Measurements from ENCODE around the gene PSMD11. TPM values are rescaled to one million over a fixed set of nuclear protein-coding genes. Genes with fewer than 3 reads are reported as not detected.
"Not testable (repeated sequence)": the region's sequence is repeated elsewhere in the genome, so short reads cannot be mapped to it uniquely, and the experiment has no call there.

The PSMD11 gene
- total and polyA plus RNA-seq, 9 donors, result 39.0 to 71.5 (median 59.6) TPM

- peaks cover 13% of the 10 kb centered on the region for H3K36me3 ChIP-seq (ENCODE audit: control insufficient read depth, insufficient read depth, low read length)
- peaks cover 8% of the 10 kb centered on the region for H3K4me1 ChIP-seq (ENCODE audit: control insufficient read depth, insufficient read depth, low read length)
- H3K4me3 ChIP-seq (ENCODE audit: low read length), result peak overlapping the region; percentile 97
- H3K9me3 ChIP-seq (replicated peaks; ENCODE audit: control insufficient read depth, low read depth, low read length), result no peaks in the 10 kb centered on the region
- H3K27me3 ChIP-seq (ENCODE audit: control insufficient read depth, insufficient read depth, low read length), result no peaks in the 10 kb centered on the region
- H3K27ac ChIP-seq (ENCODE audit: low read length), result peak overlapping the region; percentile 86
- DNase-seq, result peak; percentile 50
- 3% methylated on average over 9 of the region's 14 CpGs for WGBS (ENCODE audit: insufficient coverage)
These were observed 735 bp downstream of the PSMD11 start for GRCh38 chr17:32445074-32445415.

GRCh38 chr17:32445497-32445896 is 1.2 kb downstream of the PSMD11 start:
- H3K27ac ChIP-seq (ENCODE audit: low read length), result peak overlapping the region; percentile 86
- DNase-seq, result no peak
- H3K9me3 ChIP-seq (replicated peaks; ENCODE audit: control insufficient read depth, low read depth, low read length), result no peaks in the 10 kb centered on the region
- H3K4me1 ChIP-seq (ENCODE audit: control insufficient read depth, insufficient read depth, low read length), result peaks cover 8% of the 10 kb centered on the region
- no peaks in the 10 kb centered on the region for H3K27me3 ChIP-seq (ENCODE audit: control insufficient read depth, insufficient read depth, low read length)
- peak overlapping the region; percentile 97 for H3K4me3 ChIP-seq (ENCODE audit: low read length)
- peaks cover 13% of the 10 kb centered on the region for H3K36me3 ChIP-seq (ENCODE audit: control insufficient read depth, insufficient read depth, low read length)
- 0% methylated on average over 2 of the region's 6 CpGs for WGBS (ENCODE audit: insufficient coverage)

DNA sequence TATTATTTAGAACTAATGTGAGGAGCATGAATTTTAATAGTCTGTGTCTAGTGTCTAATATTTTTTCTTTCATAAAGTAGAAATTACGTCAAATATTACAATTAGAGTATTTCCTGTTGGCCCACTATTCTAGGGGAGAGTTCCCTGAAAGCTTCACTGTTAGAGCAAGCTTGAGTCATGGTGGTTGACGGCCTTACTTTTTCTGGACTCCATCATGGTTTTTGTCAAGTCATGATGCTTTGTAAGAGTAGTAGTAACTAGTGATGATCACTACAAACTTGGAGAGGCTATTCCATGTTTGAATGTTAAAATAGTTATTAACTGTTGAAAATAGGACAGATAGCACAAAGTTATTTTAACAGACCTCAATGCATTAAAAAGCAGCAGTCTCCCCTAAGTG is 1.7 kb downstream of the PSMD11 start:
- Histone ChIP-seq H3K36me3 (ENCODE audit: control insufficient read depth, insufficient read depth, low read length) (peaks cover 17% of the 10 kb centered on the region), H3K27ac (ENCODE audit: low read length) (no peak overlapping the region), H3K27me3 (ENCODE audit: control insufficient read depth, insufficient read depth, low read length) (no peaks in the 10 kb centered on the region), H3K4me1 (ENCODE audit: control insufficient read depth, insufficient read depth, low read length) (peaks cover 8% of the 10 kb centered on the region), H3K9me3 (replicated peaks; ENCODE audit: control insufficient read depth, low read depth, low read length) (no peaks in the 10 kb centered on the region), H3K4me3 (ENCODE audit: low read length) (no peak overlapping the region)
- 88% methylated on average over 1 of the region's 2 CpGs for WGBS (ENCODE audit: insufficient coverage)
- DNase-seq, result no peak

DNA sequence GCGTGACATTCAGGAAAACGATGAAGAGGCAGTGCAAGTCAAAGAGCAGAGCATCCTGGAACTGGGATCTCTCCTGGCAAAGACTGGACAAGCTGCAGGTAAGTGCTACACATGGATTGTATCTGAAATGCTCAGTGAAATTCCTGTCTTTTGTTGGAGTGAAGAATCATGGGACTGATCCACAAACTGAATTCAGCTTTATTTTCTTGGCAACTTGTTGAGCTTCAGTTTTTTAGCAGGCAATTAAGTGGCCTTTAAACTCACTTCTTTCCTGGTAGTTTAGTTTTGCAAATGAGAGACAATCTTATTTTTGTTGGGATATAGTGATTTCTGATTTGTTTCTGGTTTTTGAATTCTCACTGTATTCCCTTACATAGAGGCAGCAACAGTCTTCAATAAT is 2.6 kb downstream of the PSMD11 start:
- no peak for DNase-seq
- no peak overlapping the region for H3K27ac ChIP-seq (ENCODE audit: low read length)
- peaks cover 21% of the 10 kb centered on the region for H3K36me3 ChIP-seq (ENCODE audit: control insufficient read depth, insufficient read depth, low read length)
- H3K27me3 ChIP-seq (ENCODE audit: control insufficient read depth, insufficient read depth, low read length), result no peaks in the 10 kb centered on the region
- no peak overlapping the region for H3K4me3 ChIP-seq (ENCODE audit: low read length)
- WGBS (ENCODE audit: insufficient coverage), result 100% methylated on average over 2 of the region's 2 CpGs
- peaks cover 8% of the 10 kb centered on the region for H3K4me1 ChIP-seq (ENCODE audit: control insufficient read depth, insufficient read depth, low read length)
- H3K9me3 ChIP-seq (replicated peaks; ENCODE audit: control insufficient read depth, low read depth, low read length), result no peaks in the 10 kb centered on the region

DNA sequence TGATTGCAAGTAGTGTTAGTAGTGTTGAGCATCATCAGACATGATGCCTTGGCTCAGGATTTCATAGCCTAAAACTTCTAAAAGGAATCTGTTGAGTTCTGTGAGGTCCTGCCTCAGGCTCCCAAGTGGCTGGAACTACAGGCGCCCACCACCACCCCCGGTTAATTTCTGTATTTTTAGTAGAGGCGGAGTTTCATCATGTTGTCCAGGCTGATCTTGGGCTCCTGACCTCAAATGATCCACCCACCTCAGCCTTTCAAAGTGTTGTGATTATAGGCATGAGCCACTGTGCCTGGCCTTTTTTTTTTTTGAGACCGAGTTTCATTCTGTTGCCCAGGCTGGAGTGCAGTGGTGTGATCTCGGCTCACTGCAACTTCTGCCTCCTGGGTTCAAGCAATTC is 5.7 kb downstream of the PSMD11 start:
- H3K27ac ChIP-seq (ENCODE audit: low read length), result no peak overlapping the region
- no peaks in the 10 kb centered on the region for H3K9me3 ChIP-seq (replicated peaks; ENCODE audit: control insufficient read depth, low read depth, low read length)
- H3K36me3 ChIP-seq (ENCODE audit: control insufficient read depth, insufficient read depth, low read length), result peaks cover 45% of the 10 kb centered on the region
- H3K4me3 ChIP-seq (ENCODE audit: low read length), result no peak overlapping the region
- WGBS (ENCODE audit: insufficient coverage), result 100% methylated on average over 1 of the region's 5 CpGs
- H3K27me3 ChIP-seq (ENCODE audit: control insufficient read depth, insufficient read depth, low read length), result no peaks in the 10 kb centered on the region
- H3K4me1 ChIP-seq (ENCODE audit: control insufficient read depth, insufficient read depth, low read length), result peaks cover 3% of the 10 kb centered on the region
- DNase-seq, result no peak

- not testable (repeated sequence) for H3K27me3 ChIP-seq (ENCODE audit: control insufficient read depth, insufficient read depth, low read length); DNase-seq; H3K9me3 ChIP-seq (replicated peaks; ENCODE audit: control insufficient read depth, low read depth, low read length); H3K4me1 ChIP-seq (ENCODE audit: control insufficient read depth, insufficient read depth, low read length); H3K27ac ChIP-seq (ENCODE audit: low read length); H3K4me3 ChIP-seq (ENCODE audit: low read length)
- WGBS (ENCODE audit: insufficient coverage), result no CpG with 5 or more reads among the region's 6 CpGs
- peaks cover 48% of the 10 kb centered on the region for H3K36me3 ChIP-seq (ENCODE audit: control insufficient read depth, insufficient read depth, low read length)
These were observed 6.1 kb downstream of the PSMD11 start for GRCh38 chr17:32450379-32450778.

- H3K36me3 ChIP-seq (ENCODE audit: control insufficient read depth, insufficient read depth, low read length), result peaks cover 46% of the 10 kb centered on the region
- H3K9me3 ChIP-seq (replicated peaks; ENCODE audit: control insufficient read depth, low read depth, low read length), result no peaks in the 10 kb centered on the region
- H3K27me3 ChIP-seq (ENCODE audit: control insufficient read depth, insufficient read depth, low read length), result no peaks in the 10 kb centered on the region
- no peak for DNase-seq
- H3K27ac ChIP-seq (ENCODE audit: low read length), result no peak overlapping the region
- H3K4me1 ChIP-seq (ENCODE audit: control insufficient read depth, insufficient read depth, low read length), result no peaks in the 10 kb centered on the region
- 0% methylated on average over 1 of the region's 2 CpGs for WGBS (ENCODE audit: insufficient coverage)
- no peak overlapping the region for H3K4me3 ChIP-seq (ENCODE audit: low read length)
These were observed 7.6 kb downstream of the PSMD11 start for GRCh38 chr17:32451879-32452278.

DNA sequence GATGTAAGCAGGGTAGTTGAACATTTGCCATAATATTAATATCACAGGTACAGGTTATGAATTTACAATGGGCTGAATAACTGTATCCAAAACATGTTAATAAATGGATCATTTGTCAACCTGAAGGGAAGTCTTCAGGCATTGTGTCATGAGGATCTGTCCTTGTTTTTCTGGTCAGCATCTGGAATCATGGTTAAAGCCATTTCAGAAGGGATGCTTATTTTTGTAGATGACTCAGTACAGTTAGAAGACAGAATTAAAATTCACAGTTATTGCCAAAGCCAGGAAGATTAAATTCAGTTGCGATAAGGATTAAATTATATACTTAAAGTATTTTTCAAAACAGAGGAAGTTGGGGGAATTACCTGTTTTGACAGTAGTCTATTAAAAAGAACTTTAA is 8.0 kb downstream of the PSMD11 start:
- DNase-seq, result no peak
- WGBS (ENCODE audit: insufficient coverage), result no CpG with 5 or more reads among the region's 1 CpG
- no peaks in the 10 kb centered on the region for H3K9me3 ChIP-seq (replicated peaks; ENCODE audit: control insufficient read depth, low read depth, low read length)
- H3K36me3 ChIP-seq (ENCODE audit: control insufficient read depth, insufficient read depth, low read length), result peaks cover 44% of the 10 kb centered on the region
- H3K4me1 ChIP-seq (ENCODE audit: control insufficient read depth, insufficient read depth, low read length), result no peaks in the 10 kb centered on the region
- H3K27me3 ChIP-seq (ENCODE audit: control insufficient read depth, insufficient read depth, low read length), result no peaks in the 10 kb centered on the region
- no peak overlapping the region for H3K4me3 ChIP-seq (ENCODE audit: low read length)
- H3K27ac ChIP-seq (ENCODE audit: low read length), result no peak overlapping the region

DNA sequence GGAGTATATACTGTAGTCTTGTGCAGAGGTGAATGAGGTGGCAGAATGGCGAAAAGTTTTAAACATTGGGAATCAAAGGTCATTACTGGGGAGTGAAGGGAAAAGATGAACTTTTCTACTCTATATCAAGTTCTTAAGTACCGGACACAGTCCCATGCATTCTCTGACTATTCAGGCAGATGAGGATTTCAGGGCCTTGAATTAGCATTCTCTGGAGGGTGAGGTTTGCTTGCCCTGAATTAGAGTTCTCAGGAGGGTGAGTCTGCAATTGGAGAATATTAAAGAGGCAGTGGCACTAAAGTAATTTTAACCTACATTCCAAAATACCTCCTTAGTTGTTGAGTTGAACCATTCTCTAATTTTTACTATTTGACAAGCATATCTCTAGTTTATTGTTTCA is 9.1 kb downstream of the PSMD11 start:
- H3K27me3 ChIP-seq (ENCODE audit: control insufficient read depth, insufficient read depth, low read length), result no peaks in the 10 kb centered on the region
- H3K36me3 ChIP-seq (ENCODE audit: control insufficient read depth, insufficient read depth, low read length), result peaks cover 47% of the 10 kb centered on the region
- WGBS (ENCODE audit: insufficient coverage), result no CpG with 5 or more reads among the region's 2 CpGs
- no peaks in the 10 kb centered on the region for H3K9me3 ChIP-seq (replicated peaks; ENCODE audit: control insufficient read depth, low read depth, low read length)
- DNase-seq, result no peak
- no peak overlapping the region for H3K4me3 ChIP-seq (ENCODE audit: low read length)
- H3K4me1 ChIP-seq (ENCODE audit: control insufficient read depth, insufficient read depth, low read length), result no peaks in the 10 kb centered on the region
- H3K27ac ChIP-seq (ENCODE audit: low read length), result no peak overlapping the region

DNA sequence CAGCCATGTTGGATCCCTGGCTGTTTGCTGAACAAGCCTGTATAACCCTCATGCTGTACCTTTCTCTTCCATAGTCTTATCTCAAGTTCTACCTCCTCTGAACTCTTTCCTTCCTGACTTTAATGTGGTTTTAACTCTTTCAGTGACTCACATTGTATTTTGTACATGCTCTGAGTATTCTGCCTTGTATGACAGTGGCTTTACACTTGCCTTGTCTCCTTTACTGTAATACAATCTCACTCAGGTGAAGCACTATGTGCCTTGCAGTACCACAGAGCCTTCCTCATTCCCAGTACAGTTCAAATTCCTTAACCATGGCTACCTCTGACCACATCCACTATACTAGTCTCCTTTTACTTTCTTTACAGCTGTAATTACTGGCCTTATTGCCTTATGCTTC is 14.1 kb downstream of the PSMD11 start:
- peaks cover 45% of the 10 kb centered on the region for H3K36me3 ChIP-seq (ENCODE audit: control insufficient read depth, insufficient read depth, low read length)
- no peak overlapping the region for H3K4me3 ChIP-seq (ENCODE audit: low read length)
- no peak for DNase-seq
- no peak overlapping the region for H3K27ac ChIP-seq (ENCODE audit: low read length)
- H3K9me3 ChIP-seq (replicated peaks; ENCODE audit: control insufficient read depth, low read depth, low read length), result no peaks in the 10 kb centered on the region
- H3K27me3 ChIP-seq (ENCODE audit: control insufficient read depth, insufficient read depth, low read length), result no peaks in the 10 kb centered on the region
- no peaks in the 10 kb centered on the region for H3K4me1 ChIP-seq (ENCODE audit: control insufficient read depth, insufficient read depth, low read length)

DNA sequence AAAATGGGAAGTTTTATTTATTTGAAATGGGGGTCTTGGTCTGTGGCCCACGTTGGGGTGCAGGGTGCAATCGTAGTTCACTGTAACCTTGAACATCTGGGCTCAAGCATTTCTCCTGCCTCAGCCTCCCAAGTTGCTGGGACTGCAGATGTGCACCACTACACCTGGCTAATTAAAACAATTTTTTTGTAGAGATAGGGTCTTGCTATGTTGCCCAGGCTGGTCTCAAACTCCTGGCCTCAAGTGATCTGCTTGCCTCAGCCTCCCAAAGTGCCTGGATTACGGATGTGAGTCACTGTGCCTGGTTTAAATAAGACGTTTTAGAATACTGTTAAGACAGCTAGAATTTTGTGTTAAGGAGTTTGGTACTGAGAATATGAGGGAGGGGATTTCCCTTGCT is 15.7 kb downstream of the PSMD11 start:
- 93% methylated on average over 2 of the region's 4 CpGs for WGBS (ENCODE audit: insufficient coverage)
- Histone ChIP-seq H3K36me3 (ENCODE audit: control insufficient read depth, insufficient read depth, low read length) (peaks cover 41% of the 10 kb centered on the region), H3K4me1 (ENCODE audit: control insufficient read depth, insufficient read depth, low read length) (no peaks in the 10 kb centered on the region)

More for the DNA sequence above, 15.7 kb downstream of the PSMD11 start:
- H3K9me3 ChIP-seq (replicated peaks; ENCODE audit: control insufficient read depth, low read depth, low read length), result no peaks in the 10 kb centered on the region
- DNase-seq, result no peak
- no peak overlapping the region for H3K27ac ChIP-seq (ENCODE audit: low read length)
- H3K27me3 ChIP-seq (ENCODE audit: control insufficient read depth, insufficient read depth, low read length), result no peaks in the 10 kb centered on the region
- no peak overlapping the region for H3K4me3 ChIP-seq (ENCODE audit: low read length)
